HG02623 (cell line): ENCODE measurements around the gene BUD13.

Source experiments
- ATAC-seq: cut with Tn5 transposase; IDR thresholded peaks from one replicate; pipeline ENCODE4 v1.9.1; 2021; ENCODE audit warnings: moderate library complexity; ENCODE audit not compliant: unreplicated experiment

Gene BUD13

GRCh38 chr11:116792869-116793771 is 20.3 kb upstream of the BUD13 start:
- no peak for ATAC-seq

- ATAC-seq: no peak
Measured at GRCh38 chr11:116792144-116792868, 19.5 kb upstream of the BUD13 start.

GRCh38 chr11:116791813-116792143 is 19.0 kb upstream of the BUD13 start, which contains the start of gene APOA5:
Gene APOA5 (minus strand): TSS chr11:116791879. CDS start chr11:116791860, 19 bp downstream.
- ATAC-seq: no peak

GRCh38 chr11:116791002-116791812 is 18.4 kb upstream of the BUD13 start:
- no peak for ATAC-seq

GRCh38 chr11:116790167-116791001 is 17.6 kb upstream of the BUD13 start:
- ATAC-seq: no peak

GRCh38 chr11:116788975-116789374 is 16.2 kb upstream of the BUD13 start:
- no peak for ATAC-seq

- ATAC-seq: no peak
Measured at GRCh38 chr11:116788534-116788933, 15.7 kb upstream of the BUD13 start.

GRCh38 chr11:116787786-116788486 is 15.1 kb upstream of the BUD13 start, which contains the start of gene ZPR1:
Gene ZPR1 (minus strand): TSS chr11:116788023. CDS start chr11:116787990, 33 bp downstream.
- ATAC-seq: peak; percentile 91

GRCh38 chr11:116787436-116787785 is 14.6 kb upstream of the BUD13 start:
- ATAC-seq: no peak

GRCh38 chr11:116786966-116787365 is 14.2 kb upstream of the BUD13 start:
- ATAC-seq: no peak

GRCh38 chr11:116786326-116786725 is 13.5 kb upstream of the BUD13 start:
- no peak for ATAC-seq

GRCh38 chr11:116782728-116783127 is 9.9 kb upstream of the BUD13 start:
- no peak for ATAC-seq

GRCh38 chr11:116778556-116778955 is 5.8 kb upstream of the BUD13 start:
- no peak for ATAC-seq

GRCh38 chr11:116777056-116777455 is 4.3 kb upstream of the BUD13 start:
- ATAC-seq: no peak

GRCh38 chr11:116776522-116776984 is 3.8 kb upstream of the BUD13 start:
- ATAC-seq: no peak

GRCh38 chr11:116775975-116776374 is 3.2 kb upstream of the BUD13 start:
- ATAC-seq: no peak

- ATAC-seq: no peak
Measured at GRCh38 chr11:116774661-116775060, 1.9 kb upstream of the BUD13 start.

GRCh38 chr11:116773203-116774097 is 663 bp upstream of the BUD13 start:
- no peak for ATAC-seq

GRCh38 chr11:116771935-116772334 is 852 bp downstream of the BUD13 start:
- no peak for ATAC-seq
